ENCODE measurements around the gene PRICKLE1.
"Not testable (repeated sequence)": the region's sequence is repeated elsewhere in the genome, so short reads cannot be mapped to it uniquely, and the experiment has no call there.

The PRICKLE1 gene

DNA sequence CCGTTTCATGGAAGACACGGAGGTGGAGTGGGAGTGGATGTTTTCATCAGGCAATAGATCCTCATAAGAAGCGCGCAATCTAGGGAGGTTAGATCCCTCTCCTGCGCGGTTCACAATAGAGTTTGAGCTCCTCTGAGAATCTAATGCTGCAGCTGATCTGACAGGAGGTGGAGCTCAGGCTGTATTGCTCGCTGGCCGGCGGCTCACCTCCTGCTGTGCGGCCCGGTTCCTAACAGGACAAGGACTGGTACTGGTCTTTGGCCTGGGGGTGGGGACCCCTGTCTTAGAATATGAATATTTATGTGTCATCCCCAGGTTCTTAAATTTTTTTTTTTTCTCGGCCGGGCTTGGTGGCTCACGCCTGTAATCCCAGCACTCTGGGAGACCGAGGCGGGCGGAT, 36.7 kb downstream of the PRICKLE1 start:
- no peak for DNase-seq

DNA sequence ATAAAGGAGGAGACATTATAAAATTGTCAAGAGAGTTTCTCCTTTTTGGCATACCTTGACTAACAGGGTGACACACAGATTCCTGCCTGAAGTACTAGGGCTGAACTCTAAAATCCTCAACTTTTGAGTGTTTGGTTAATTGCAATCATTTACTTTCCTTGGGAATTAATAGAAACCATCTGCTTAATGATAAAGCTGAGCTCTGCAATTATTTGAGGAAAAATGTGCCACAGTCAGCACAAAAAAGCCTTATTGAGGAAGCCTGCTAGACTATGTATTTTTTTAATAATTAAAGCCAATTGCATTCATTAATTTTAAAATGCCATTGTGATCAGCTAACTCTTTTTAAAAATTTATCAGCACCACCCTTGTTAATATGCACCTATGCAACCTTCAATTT, 38.7 kb downstream of the PRICKLE1 start:
- no peak for DNase-seq

DNA sequence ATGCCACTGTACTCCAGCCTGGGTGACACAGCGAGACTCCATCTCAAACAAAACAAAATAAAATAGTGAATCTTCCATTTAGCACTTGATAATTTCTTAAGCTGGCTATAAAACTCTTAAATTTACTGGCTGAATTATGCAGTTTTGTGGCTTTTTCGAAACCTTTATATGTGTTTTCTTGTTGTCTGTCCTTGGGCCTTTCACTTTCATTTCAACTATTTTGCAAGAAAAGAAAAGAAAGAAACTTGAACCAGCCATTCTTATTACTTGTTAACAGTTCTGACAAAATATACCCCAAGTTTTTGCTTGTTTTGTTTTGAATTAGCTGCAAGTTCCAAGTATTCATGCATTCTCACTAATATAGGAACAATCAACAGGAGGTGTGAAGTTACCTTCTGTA, 42.8 kb downstream of the PRICKLE1 start:
- DNase-seq, result no peak

DNA sequence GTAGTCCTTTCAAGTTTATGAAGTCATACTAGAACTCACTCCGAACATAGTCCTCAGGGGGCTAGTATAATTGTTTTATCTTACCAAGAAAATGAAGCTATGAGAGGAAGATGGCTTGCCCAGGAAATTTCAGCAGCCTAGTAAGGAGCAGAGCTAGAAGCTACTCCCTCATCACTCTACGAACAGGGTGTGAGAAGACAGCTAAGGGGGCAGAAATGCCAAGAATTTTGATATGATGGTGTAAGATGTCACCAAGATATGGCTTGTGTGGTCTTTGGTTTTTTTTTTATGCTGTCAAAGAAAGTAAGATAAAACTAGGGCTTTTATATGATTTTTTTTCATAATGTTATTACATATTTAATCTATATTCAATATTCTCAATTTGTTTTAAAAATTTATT, 47.6 kb downstream of the PRICKLE1 start:
- DNase-seq, result no peak

DNA sequence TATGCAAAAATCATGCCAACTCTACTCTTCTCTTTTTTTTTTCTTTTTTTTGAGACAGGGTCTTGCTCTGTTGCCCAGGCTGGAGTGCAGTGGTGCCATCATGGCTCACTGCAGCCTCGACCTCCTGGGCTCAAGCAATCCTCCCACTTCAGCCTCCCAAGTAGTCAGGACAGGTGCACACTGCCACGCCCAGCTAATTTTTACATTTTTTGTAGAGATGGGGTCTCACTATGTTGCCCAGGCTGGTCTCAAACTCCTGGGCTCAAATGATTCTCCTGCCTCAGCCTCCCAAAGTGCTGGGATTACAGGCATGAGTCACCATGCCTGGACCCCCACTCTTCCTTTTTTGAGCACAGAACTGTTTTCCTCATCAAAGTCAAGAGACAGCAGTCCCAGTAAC, 48.2 kb downstream of the PRICKLE1 start:
- not testable (repeated sequence) for DNase-seq

DNA sequence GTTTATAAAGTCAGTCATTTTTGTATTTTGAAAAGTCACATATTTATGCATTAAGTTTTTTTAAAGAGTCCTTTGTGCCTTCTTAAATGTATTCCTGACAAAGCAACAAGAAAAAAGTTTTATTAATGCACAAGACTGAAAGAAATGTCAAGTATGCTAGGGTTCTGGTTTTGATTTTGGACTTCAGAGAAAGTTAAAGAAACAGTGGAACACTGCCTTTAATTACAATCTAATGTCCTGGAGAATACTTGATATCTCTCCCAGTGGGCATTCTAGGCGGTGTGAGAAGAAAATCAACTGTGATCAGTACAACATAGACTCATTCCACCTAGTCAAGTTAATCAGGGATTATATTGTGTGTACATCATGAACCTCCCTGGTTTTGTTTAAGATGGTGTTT, 49.9 kb downstream of the PRICKLE1 start:
- no peak for DNase-seq

DNA sequence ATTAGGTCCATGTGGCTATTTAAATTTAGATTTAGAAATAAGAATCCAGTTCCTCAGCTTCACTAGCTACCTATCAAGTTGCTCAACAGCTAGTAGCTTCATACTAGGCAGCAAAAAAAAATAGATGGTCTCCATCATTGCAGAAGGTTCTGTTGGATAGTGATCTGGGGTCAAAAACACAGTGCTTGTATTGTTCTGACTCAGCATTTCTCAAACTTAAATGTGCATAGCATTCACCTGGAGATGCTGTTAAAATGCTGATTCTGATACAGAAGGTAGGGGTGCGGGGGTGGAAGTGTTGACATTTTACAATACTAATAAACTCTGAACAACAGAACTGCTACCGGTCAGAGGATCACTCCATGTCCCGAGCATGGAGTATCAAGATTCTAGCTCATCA, 51.3 kb downstream of the PRICKLE1 start:
- DNase-seq, result no peak

DNA sequence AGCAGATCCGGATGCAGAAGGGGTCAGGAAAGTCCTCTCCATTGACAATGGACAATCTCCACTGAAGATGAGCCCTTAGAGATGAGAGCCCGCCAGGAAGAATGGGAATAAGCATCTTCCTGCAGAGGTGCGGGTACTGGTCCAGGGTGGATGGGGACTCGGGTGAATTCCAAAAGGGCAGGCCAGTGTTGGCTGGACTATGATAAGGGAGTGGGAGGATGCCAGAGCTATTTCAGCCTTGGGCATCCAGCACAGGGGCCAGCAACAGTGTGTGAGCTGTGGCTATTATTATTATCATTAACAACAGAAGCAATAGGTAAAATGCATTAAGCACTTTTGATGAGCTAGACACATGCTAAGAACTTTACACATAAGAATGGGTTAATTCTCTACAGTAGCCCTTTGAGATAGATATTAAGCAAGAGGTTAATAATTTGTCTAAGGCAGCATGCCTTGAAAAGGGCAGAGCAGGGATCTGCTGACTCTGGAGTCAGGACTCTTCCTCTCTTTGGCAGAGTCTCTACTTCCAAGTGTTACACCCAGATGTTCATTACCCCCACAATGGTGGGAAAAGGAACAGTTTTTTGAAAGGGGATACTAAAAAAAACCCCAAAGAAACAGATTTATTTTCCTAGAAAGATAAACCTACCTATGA, 55.2 kb downstream of the PRICKLE1 start:
- no peak for DNase-seq

DNA sequence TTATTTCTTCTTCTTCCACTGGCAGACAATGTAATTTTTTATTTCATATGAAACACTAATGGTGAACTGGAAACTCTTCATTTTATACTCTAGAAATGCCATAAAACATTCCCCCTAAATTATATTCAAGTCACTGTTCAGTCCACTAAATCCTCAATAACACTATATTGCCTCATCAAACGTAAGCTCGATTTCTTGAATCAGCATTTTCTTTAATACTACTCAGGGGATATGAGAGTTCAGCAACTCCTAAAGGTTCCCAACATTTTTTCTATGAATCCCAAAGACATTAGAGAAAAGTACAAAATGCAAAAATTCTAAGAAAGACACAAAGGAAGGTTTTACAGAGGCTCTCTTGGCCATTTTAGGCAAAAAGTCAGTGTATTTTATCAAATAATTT, 59.3 kb downstream of the PRICKLE1 start:
- DNase-seq, result no peak

DNA sequence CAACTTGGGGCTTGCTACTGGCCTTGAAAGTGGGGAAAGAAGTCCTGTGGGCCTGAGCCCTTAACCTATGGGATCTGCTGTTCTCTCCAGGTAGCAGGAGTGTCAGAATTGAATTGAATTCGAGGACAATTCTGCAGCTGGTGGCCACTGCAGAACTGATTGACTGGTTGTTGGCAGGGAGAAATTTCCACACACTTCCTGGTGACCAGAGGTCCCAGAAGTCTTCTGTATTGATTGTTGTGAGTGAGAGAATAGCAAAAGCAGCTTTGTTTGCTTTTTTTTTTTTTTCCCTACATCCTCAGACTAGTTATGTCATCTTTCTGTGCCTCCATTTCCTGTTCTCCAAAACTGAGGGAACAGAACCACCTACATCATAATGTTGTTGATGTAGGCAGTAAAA, 64.1 kb downstream of the PRICKLE1 start:
- DNase-seq, result no peak

DNA sequence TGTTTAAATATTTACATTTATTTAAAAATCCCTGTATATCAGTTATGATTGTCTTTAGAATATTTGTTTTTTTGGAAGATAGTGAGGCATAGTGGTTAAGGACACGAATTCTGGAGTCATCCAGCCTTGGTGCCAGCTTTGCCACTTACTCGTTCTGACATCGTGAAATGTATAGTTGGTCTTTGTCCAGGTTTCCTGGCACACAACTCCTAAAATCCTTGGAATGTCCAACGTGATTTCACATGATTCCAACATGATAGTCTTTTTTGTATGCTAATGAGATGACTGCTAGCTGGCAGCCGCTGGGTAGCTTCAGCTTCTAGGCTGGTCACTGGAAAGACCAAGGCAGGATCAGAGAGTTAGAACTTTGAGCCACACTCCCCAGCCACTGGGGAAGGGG, 64.8 kb downstream of the PRICKLE1 start:
- no peak for DNase-seq

DNA sequence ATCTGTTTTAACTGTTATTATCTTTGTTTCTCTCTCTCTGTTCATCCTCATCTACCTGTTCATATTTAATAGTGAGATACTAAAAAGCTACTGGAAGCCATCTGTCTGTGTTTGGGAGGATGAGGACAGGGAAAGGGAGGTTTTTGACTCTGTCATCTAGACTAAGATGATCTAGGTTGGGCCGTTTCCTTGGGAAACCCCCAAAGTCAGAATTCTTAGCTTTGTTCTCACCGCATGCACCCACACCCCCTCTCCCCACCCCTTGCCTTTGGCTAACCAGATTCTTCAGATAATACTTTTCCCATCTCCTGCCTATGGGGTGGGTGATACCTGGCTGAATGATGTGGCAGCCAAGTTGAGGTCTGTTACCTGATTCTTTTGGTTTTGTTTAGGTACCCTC, 73.0 kb downstream of the PRICKLE1 start:
- DNase-seq, result no peak

DNA sequence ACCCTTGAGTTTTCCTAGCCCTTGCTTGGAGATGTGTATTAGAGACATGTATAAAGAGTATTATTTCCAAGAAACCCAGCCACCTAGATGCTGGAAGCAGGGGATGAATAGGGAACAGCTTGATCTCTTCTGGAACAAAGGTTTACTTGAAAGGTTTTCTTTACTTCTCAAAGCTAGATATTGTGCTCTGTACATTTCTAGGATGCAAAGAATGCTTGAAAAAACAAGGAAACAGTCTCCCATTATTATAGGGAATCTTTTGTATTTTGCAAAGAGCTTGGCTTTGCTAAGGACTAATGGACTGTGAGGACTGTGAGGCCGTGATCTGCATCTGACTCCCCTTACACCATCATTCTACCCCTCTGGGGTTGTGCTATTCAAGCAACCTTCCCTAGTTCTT, 77.9 kb downstream of the PRICKLE1 start:
- DNase-seq, result no peak

DNA sequence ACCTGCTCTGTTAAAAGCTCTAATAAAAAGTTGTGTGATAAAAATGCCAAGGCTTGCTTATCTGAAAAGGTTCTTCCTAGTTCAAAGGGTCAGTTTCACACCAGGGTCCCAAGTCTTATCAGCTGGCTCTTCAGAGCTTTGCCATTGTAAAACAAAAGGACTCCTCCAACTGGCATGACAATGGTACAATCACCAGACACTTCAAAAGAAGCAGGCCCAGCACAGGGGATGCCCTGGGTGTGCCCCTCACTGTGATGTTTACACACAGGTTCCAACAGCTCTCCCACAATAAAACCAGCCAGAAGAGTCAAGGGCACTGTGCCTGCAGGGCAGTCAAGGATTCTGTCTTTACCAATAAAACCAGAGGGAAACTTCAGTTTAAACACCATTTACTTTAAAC, 78.7 kb downstream of the PRICKLE1 start:
- DNase-seq, result no peak

DNA sequence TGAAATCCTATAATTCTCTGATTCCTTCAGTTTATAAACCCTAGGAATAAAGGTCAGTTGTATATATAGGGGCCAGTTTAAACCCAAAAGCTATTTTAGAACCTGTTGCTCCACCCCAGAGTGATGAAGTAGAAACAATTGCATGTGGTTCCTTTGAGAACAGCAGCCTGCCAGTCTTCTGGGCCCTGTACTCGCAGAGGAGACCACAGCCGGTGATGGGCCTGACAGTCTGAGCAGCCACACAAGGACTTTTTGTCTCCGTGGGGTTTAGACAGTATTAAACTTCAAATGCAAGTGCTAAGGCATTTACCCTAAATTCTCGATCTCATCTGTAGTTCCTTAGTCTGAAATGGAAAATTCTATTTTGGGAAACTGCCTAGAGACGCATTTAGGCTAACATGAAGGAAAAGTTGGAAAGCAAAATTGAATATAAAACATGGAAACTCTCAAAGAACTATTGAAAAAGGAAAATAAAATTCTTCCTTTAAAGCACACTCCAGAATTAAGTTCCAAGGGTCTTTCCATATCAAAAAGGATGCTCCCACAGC, 80.6 kb downstream of the PRICKLE1 start:
- no peak for DNase-seq

DNA sequence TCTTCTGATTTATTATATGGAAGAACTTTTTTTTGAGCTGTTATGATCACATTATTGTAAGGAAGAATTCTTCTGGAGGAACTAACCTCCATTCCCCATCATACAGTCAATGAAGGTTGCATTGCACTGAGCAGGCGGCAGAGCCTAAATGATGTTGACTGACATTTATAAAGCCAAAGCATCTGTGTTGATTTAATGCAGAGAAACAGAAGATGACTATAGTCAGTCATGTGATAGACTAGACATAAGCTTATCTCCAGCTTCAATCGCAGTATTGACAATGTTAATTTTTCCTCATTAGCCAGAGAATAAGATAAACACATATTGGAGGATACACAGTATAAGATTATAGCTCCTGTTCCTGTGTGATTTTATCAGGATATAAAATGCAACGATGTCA, 82.0 kb downstream of the PRICKLE1 start:
- no peak for DNase-seq

DNA sequence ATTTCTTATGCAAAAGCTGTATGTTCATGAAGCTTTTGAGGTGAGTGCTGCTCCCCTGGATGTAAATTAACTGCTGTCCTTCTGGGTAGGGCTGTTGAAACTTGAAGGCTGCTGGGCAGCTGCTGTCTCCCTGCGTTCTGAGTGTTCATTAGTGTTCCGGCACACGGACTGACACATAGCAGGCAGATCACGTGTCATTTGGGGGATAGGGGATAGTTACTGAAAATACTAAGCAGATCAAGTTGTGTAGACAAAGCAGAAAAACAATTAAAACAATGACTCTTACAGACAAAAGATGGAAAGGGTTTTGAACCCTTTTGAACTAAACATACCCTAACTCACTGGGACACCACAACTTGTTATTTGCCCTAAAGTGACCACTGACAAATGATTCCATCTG, 82.5 kb downstream of the PRICKLE1 start:
- DNase-seq, result no peak

DNA sequence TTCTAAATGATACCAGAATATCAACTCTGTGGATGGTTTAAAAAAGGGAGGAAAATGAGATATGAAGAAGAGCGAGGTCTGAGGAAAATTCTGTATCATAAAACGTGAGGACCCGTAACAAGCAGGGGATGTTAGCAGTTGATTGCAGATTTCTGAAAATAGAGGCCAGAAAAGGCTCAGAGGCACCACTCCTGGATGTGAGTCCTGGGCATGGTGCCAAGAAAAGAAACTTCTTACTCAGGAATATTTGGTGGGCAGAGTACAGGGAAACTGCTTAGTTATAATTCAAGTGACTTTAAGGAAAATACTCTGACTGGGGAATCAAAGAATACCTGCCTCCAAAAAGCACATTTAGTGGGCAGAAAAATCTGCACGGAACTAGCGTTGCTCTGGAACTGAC, 85.5 kb downstream of the PRICKLE1 start:
- no peak for DNase-seq

DNA sequence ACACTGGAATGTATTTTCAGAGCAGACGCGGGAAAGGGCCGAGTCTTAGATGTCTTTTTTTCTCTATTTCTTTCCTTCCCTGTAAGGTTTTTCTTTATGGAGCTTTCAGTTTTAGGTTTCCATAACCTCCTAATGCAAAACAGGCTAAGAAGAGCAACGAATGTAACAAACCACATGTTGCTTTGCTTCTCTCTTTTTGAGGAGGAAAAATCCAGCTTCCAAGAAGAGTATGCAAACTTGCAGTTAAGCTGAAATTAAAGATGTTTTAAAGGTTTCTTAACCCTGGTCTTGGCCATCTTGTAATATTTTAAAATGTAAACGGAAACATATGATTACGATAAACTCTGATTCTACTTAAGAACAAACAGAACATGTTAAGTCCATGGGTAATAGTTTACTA, 86.9 kb downstream of the PRICKLE1 start:
- DNase-seq, result no peak

DNA sequence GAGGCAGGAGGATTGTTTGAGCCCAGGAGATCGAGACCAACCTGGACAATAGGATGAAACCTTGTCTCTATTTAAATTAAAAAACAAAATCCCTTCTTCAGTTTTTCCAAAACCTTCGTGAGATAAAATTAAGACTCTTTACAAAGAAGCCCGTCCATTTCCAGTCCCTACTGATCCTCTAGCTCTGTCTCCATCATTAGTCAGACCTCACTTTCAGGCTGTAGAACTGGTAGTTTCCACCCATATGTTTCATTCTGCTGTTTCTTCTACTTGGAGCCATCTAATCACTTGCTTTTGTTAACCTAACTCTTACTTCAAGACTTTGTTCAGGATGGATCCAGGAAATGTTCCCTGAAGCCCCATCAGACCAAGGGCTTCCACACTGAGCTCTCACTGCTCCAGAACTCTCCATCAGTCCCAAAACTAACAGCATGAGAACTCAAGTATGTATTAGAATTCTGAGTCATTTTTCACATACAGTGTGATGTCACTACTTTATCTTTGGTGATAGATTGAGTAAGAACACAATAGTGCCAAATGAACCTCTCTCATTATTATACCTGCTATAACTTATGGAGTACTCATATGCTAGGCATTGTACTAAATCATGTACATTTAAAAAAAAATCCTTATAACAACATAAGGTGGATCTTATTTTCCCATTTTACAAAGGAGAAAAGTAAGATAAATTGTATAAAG, 90.8 kb downstream of the PRICKLE1 start:
- DNase-seq, result no peak

DNA sequence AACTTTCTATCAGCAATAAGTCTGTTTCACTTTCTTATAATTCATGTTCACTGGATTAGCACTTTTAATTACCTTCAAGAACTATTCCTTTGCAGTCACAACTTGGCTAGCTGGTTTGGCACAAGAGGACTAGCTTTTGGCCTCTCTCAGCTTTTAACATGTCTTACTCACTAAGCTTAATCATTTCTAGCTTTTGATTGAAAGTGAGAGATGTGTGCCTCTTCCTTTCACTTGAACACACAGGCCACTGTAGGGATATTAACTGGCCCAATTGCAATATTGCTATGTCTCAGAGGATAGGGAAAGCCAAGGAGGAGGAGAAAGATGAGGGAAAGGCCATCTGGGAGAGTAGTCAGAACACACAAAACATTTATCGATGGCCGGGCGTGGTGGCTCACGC, 92.7 kb downstream of the PRICKLE1 start:
- DNase-seq, result no peak

DNA sequence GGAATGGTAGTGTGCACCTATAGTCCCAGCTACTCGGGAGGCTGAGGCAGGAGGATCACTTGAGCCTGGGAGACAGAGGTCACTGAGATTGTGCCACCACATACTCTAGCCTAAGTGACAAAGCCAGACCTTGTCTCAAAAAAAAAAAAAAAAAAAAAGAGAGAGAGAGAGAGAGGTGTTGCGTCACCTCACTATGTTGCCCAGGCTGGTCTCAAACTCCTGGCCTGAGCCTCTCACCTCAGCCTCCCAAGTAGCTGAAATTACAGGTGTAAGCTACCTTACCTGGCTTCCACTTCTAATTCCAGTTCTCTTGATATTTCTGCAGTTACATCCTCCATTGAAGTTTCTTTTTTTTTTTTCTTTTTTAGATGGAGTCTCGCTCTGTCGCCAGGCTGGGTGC, 94.3 kb downstream of the PRICKLE1 start:
- DNase-seq, result no peak

DNA sequence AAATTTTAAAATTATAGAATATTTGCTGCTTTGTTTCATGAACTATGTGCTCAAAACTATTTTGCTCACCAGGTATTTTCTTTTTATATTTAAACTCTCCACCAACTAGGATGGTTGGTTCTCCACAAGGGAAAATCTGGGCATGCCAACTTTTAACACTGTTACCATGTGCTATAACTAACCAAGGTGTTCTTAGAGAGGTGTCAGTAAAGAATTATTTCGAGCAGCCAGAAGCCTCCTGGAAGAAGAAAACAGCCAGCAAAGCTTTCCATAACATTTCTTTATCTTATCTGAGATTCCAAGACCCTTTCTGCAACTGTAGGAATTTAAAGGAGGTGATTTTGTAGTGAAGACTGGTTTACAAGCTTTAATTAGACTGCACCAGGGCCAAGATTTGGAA, 97.3 kb downstream of the PRICKLE1 start:
- no peak for DNase-seq

DNA sequence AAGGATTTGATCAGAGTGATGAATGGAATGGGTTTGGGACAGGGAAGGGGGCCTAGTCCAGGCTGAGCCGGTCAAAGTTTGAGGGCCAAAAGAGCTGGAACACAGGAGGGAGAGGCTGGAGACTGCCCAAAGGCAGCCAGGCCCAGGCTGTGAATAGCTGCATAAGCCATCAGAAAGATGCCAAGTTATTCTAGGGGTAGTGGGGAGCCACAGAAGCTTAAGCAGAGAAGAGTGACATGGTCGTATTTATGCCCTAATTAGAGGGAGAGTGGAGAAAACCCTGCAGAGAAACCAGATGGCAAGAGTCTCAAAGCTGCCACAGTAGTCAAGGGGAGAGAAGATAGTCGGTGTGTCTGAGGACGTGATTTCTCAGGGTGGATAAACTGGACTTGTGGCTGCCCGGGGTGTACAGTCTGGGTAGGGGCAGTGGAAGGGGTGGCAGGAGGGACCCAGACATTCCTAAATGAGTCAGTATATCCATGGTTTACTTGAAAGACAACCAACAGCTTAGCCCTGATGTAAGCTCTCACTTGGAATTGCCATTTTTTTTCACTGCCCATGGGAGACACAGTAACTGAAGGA, 99.2 kb downstream of the PRICKLE1 start:
- no peak for DNase-seq

All from T-helper 9 cell (primary cell).